ENCODE data around the gene RPS6KB2.
"Not testable (repeated sequence)": the region's sequence is repeated elsewhere in the genome, so short reads cannot be mapped to it uniquely, and the experiment has no call there.

The RPS6KB2 gene

DNA sequence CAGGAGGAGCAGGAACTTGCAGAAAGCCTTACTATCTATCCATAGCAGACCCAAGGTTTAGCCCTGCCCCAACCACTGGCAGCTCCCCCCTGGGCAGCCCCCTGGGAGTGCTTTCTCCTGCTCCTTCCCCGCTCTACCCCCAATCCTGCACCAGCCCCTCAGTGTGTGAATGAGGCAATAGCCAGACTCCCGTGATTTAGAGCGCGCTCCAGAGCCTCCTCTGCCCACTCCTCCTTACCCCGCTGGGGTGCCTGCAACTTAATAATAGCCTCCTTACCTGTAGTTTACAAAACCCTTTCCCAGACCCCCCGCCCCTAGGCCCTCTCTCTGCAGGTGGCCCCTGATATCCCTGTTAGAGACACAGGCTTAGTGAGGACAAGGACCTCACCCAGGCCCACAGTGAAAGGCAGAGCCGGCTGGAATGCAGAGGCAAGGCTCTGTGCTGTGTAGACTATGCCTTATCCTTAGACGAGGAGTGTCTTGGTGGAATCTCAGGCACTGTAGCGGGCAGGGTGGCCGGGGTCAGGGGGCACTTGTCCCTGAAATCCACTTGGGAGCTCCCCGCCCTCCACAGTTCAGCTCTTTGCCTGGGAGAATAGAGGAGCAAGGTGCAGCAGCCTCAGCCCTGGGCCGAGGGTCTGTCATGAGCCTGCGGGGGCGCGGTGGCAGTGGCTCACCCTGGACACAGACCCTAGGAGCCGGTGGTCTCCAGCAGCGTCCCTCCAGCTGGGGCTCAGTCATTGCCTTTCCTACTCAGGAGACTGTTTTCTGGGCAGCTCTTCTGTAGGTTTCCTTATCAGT, 17.1 kb upstream of the RPS6KB2 start:
- no peak for DNase-seq (ENCODE audit: low spot score)

DNA sequence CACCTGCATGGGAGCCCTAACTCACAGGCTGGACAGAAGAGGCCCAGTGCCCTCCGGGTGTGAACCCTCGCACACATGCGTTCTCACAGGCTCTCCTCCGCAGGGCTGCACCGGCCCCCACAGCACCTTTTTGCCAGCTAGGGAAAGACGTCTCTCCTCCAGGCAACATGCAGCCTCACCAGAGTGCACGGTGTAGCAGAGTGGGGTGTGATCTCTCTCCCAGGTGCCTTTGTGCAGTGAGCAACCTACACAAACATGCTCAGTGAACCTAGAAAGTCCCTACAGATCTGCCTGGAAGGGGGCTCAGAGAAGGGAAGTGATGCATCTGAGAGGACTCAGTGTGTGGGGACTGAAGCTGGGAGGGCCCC, 16.5 kb upstream of the RPS6KB2 start:
- DNase-seq (ENCODE audit: low spot score) = peak; percentile 78

- no peak for DNase-seq (ENCODE audit: low spot score)
Measured at GRCh38 chr11:67412495-67413179, 15.7 kb upstream of the RPS6KB2 start.

- no peak for DNase-seq (ENCODE audit: low spot score)
Measured at GRCh38 chr11:67413266-67413849, 14.9 kb upstream of the RPS6KB2 start.

DNA sequence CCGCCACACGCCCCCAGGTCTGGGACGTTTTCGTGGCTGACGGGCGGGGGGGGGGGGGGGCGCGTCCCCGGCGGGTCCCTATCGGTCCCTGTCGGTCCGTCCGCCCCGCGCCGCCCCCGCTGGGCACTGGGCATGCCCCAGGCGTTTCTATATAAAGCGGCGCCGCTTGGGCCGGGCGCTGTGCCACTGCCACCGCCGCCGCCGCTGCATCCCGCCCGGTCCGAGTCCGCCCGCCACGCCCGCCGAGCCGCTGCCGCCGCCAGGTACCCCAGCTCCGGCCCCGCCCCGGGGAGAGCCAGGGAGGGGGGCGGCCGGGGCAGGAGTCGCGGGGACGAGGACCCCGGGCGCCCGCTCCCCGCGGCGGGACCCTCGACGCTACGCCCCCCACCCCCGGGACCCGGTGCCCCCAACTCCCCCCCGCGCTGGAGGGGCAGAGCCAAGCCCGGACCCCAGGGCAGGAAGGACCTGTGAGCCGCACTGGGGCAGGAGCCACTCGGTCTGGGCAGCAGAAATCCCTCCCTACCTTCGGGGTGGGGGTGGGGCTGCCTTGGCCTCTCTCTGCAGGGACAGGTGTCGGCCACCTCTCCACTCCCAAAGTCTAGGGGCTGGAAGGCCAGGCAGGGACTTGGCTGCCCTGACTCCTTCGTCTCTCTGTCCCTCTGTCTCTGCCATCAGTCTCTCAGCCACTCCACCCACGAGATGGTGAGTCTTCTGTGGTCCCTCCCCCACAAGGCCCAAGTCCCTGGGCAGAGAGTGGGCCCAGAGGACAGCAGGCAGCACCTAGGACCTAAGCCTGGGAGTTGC, 12.6 kb upstream of the RPS6KB2 start, which contains the start of gene CARNS1:
Gene CARNS1 (plus strand): TSS at position 178 of the 804 bp plus-strand sequence. CDS start 522 bp downstream, at position 700.
- peak; percentile 83 for DNase-seq (ENCODE audit: low spot score)

- DNase-seq (ENCODE audit: low spot score) = no peak
Measured at GRCh38 chr11:67416416-67417335, 11.6 kb upstream of the RPS6KB2 start.

GRCh38 chr11:67417425-67417824, 10.9 kb upstream of the RPS6KB2 start:
- no peak for DNase-seq (ENCODE audit: low spot score)

DNA sequence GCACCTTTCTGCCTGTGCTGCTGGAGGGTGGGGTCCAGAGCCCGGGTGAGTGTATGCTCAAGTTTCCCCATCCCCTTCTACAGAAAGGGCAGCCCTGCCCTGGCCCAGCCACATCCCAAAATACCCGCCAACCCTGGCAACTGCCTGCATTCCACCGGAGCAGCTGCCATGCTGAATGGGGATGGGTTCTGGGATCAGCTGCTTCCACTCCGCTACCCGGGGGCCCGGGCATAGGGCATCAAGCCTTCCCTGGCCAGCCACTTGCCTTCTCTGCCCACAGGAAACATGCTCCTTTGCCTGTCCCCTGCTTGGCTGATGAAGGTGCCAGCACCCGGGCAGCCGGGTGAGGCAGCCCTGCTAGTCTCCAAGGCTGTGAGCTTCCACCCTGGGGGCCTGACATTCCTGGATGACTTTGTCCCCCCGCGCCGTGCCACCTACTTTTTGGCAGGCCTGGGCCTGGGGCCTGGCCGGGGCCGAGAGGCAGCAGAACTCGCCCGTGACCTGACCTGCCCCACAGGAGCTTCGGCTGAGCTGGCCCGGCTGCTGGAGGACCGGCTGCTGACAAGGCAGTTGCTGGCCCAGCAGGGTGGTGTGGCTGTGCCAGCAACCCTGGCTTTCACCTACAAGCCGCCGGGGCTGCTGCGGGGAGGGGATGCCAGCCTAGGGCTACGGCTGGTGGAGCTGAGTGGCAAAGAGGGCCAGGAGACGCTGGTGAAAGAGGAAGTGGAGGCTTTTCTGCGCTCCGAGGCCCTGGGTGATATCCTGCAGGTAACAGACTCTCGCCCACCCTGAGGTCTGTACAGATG, 9.6 kb upstream of the RPS6KB2 start:
- DNase-seq (ENCODE audit: low spot score) = no peak

DNA sequence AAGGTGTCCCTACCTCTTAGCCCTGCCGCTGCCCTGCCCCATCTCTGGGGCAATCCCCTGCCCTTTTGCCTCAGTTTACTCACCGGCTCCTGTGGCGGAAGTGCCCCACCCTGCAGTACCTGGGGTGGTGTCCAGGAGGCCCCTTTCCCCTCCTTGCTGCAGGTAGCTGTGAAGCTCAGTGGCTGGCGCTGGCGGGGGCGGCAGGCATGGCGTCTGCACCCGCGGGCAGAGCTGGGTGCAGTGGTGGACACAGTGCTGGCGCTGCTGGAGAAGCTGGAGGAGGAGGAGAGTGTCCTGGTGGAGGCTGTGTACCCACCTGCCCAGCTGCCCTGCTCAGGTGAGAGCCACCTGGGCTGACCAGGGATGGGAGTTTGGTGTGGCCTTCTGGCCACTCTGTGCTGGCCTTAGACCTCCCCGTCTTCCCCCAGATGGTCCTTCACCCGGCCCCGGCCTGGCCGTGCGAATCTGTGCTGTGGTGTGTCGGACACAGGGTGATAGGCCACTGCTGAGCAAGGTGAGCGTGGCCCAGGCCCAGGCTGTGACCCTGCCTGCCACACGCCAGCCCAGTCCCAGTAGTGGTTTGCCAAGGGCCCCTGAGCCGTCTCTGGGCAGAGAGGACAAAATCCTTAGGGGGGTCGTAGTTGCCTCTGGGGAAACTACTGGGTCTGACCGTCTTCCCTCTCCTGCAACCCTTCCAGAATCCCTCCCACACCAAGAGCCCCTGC, 8.8 kb upstream of the RPS6KB2 start:
- no peak for DNase-seq (ENCODE audit: low spot score)

GRCh38 chr11:67420147-67420645, 8.1 kb upstream of the RPS6KB2 start:
- DNase-seq (ENCODE audit: low spot score) = no peak

DNA sequence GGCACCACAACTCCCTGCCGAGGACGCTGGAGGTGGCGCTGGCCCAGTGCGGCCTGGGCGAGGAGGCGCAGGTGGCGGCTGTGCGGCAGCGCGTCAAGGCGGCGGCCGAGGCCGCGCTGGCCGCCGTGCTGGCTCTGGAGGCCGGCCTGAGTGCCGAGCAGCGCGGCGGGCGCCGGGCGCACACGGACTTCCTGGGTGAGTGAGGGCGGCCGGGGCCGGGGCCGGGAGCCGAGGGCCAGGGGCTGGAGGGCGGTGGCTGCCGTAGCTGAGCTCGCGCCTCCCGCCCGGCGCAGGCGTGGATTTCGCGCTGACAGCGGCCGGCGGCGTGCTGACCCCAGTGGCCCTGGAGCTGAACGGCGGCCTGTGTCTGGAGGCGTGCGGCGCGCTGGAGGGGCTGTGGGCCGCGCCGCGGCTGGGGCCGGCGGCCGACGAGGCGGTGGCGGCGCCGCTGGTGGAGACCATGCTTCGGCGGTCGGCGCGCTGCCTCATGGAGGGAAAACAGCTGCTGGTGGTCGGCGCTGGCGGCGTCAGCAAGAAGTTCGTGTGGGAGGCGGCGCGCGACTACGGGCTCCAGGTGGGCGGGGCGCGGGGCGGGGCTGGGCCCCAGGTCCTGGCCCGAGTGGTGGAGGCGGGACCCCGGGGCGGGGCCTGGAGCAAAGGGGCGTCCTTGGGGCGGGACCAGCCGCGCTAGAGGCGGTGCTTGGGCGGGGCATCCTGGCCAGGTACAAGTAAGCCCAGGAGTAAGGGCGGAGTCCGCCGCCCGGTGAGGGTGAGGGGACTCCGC, 7.5 kb upstream of the RPS6KB2 start:
- peak; percentile 88 for DNase-seq (ENCODE audit: low spot score)

- DNase-seq (ENCODE audit: low spot score) = no peak
Measured at GRCh38 chr11:67421430-67422031, 6.8 kb upstream of the RPS6KB2 start.

DNA sequence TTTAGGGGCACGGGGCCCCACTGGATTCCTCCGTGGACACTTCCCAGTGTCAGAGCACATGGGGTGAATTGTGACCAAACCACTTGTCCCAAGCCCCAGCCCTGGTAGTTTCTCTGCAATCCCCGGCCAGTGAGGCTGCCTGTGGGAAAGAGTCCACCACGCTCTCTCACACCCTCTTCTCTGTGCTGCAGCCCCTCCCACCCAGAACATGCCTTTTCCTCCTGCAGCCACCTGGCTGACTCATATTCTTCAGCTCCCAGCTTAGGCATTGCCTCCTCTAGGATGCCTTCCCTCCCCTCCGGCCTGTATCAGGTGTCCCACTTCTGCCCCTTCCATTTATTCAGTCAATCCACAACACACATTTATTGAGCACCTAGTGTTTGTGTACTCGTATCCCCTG, 5.4 kb upstream of the RPS6KB2 start:
- no peak for DNase-seq (ENCODE audit: low spot score)

- DNase-seq (ENCODE audit: low spot score) = no peak
Measured at GRCh38 chr11:67423466-67423865, 4.8 kb upstream of the RPS6KB2 start.

DNA sequence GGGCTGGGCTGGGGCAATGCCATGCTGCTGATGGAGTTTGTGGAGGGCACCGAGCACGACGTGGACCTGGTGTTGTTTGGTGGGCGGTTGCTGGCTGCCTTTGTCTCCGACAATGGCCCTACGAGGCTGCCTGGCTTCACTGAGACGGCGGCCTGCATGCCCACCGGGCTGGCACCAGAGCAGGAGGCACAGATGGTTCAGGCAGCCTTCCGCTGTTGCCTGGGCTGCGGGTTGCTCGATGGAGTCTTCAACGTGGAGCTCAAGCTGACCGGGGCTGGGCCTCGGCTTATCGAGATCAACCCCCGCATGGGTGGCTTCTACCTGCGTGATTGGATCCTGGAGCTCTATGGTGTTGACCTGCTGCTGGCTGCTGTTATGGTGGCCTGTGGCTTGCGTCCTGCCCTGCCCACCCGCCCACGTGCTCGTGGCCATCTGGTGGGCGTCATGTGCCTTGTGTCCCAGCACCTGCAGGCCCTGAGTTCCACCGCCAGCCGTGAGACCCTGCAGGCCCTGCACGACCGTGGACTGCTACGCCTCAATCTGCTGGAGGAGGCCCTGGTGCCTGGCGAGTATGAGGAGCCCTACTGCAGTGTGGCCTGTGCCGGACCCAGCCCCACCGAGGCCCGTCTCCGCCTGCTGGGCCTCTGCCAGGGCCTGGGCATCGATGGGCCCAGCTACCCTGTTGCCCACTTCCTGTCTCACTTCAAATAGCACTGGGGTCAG, 4.2 kb upstream of the RPS6KB2 start:
- DNase-seq (ENCODE audit: low spot score) = no peak

DNA sequence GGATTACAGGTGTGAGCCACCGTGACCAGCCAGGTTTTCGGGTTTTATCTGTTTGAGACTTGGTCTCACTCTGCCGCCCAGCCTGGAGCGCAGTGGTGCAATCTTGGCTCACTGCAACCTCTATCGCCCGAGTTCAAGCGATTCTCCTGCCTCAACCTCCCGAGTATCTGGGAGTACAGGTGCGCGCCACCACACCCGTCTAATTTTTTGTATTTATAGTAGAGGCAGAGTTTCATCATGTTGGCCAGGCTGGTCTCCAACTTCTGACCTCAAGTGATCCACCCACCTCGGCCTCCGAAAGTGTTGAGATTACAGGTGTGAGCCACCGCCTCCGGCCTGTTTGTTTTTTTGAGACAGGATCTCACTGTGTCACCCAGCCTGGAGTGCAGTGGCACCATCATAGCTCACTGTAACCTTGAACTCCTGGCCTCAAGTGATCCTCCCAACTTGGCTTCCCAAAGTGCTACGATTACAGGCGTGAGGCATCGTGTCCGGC, 882 bp upstream of the RPS6KB2 start:
- DNase-seq (ENCODE audit: low spot score) = not testable (repeated sequence)

- DNase-seq (ENCODE audit: low spot score) = no peak
Measured at GRCh38 chr11:67429038-67429668, 859 bp downstream of the RPS6KB2 start.
